Measurements from ENCODE around the gene NCOA1. TPM values are rescaled to one million over a fixed set of nuclear protein-coding genes. Genes with fewer than 3 reads are reported as not detected.

Gene NCOA1
- total RNA-seq, 1 experiment from 2014 or later, result 37.1 TPM

GRCh38 chr2:24710806-24711205, 219.8 kb downstream of the NCOA1 start:
- no peak for TF ChIP-seq CTCF (IDR thresholded peaks at IDR 0.05; ENCODE audit: insufficient read depth in 1 of 2, low read depth in 1 of 2, low read length in 1 of 2, severe bottlenecking in 1 of 2, unreplicated experiment in 1 of 2)
- no peaks in the 10 kb centered on the region for H3K9me3 ChIP-seq
- H3K27me3 ChIP-seq (replicated peaks; ENCODE audit: control insufficient read depth, insufficient read depth, low read length), result no peaks in the 10 kb centered on the region
- ChIA-PET CTCF (no interaction called here), POLR2A (no interaction called here)
- BruUV-seq (replicated peaks), result no TSS peak
- H3K4me1 ChIP-seq, result no peaks in the 10 kb centered on the region
- no peak for DNase-seq
- no peaks in the 10 kb centered on the region for H3K4me1 Mint-ChIP-seq (ENCODE audit: low read depth, unreplicated experiment)
- H3K27ac Mint-ChIP-seq (ENCODE audit: unreplicated experiment), result no peak overlapping the region
- H3K4me3 Mint-ChIP-seq (ENCODE audit: unreplicated experiment), result no peak overlapping the region
- H3K36me3 Mint-ChIP-seq (ENCODE audit: insufficient read depth, unreplicated experiment), result peaks cover 17% of the 10 kb centered on the region
- H3K4me3 ChIP-seq (ENCODE audit: low read depth, low read length), result no peak overlapping the region
- no peaks in the 10 kb centered on the region for H3K36me3 ChIP-seq (ENCODE audit: control insufficient read depth, insufficient read depth, low read length)
- no peaks in the 10 kb centered on the region for H3K9me3 Mint-ChIP-seq (ENCODE audit: unreplicated experiment)
- no peaks in the 10 kb centered on the region for H3K27me3 Mint-ChIP-seq (ENCODE audit: insufficient read depth, unreplicated experiment)
- intact Hi-C loops (cut with micrococcal nuclease; ENCODE audit: unreplicated experiment), result no loop called here

GRCh38 chr2:24711865-24712264, 220.8 kb downstream of the NCOA1 start:
- no peaks in the 10 kb centered on the region for H3K27me3 ChIP-seq (replicated peaks; ENCODE audit: control insufficient read depth, insufficient read depth, low read length)
- no peaks in the 10 kb centered on the region for H3K9me3 Mint-ChIP-seq (ENCODE audit: unreplicated experiment)
- no TSS peak for BruUV-seq (replicated peaks)
- H3K9me3 ChIP-seq, result no peaks in the 10 kb centered on the region
- ChIA-PET CTCF (no interaction called here), POLR2A (no interaction called here)
- peaks cover 20% of the 10 kb centered on the region for H3K36me3 Mint-ChIP-seq (ENCODE audit: insufficient read depth, unreplicated experiment)
- no peak overlapping the region for H3K27ac Mint-ChIP-seq (ENCODE audit: unreplicated experiment)
- TF ChIP-seq CTCF (IDR thresholded peaks at IDR 0.05; ENCODE audit: insufficient read depth in 1 of 2, low read depth in 1 of 2, low read length in 1 of 2, severe bottlenecking in 1 of 2, unreplicated experiment in 1 of 2), result no peak
- H3K27me3 Mint-ChIP-seq (ENCODE audit: insufficient read depth, unreplicated experiment), result no peaks in the 10 kb centered on the region
- no peak for DNase-seq
- no peaks in the 10 kb centered on the region for H3K36me3 ChIP-seq (ENCODE audit: control insufficient read depth, insufficient read depth, low read length)
- no peaks in the 10 kb centered on the region for H3K4me1 Mint-ChIP-seq (ENCODE audit: low read depth, unreplicated experiment)
- no peak overlapping the region for H3K4me3 ChIP-seq (ENCODE audit: low read depth, low read length)
- H3K4me3 Mint-ChIP-seq (ENCODE audit: unreplicated experiment), result no peak overlapping the region
- intact Hi-C loops (cut with micrococcal nuclease; ENCODE audit: unreplicated experiment), result no loop called here
- no peaks in the 10 kb centered on the region for H3K4me1 ChIP-seq

GRCh38 chr2:24712296-24712695, 221.2 kb downstream of the NCOA1 start:
- no peak for DNase-seq
- no peaks in the 10 kb centered on the region for H3K27me3 ChIP-seq (replicated peaks; ENCODE audit: control insufficient read depth, insufficient read depth, low read length)
- no peak overlapping the region for H3K4me3 Mint-ChIP-seq (ENCODE audit: unreplicated experiment)
- no peak overlapping the region for H3K4me3 ChIP-seq (ENCODE audit: low read depth, low read length)
- no peaks in the 10 kb centered on the region for H3K9me3 ChIP-seq
- peaks cover 23% of the 10 kb centered on the region for H3K36me3 Mint-ChIP-seq (ENCODE audit: insufficient read depth, unreplicated experiment)
- CTCF ChIA-PET, result no interaction called here
- intact Hi-C loops (cut with micrococcal nuclease; ENCODE audit: unreplicated experiment), result no loop called here
- no peaks in the 10 kb centered on the region for H3K27me3 Mint-ChIP-seq (ENCODE audit: insufficient read depth, unreplicated experiment)
- TF ChIP-seq CTCF (IDR thresholded peaks at IDR 0.05; ENCODE audit: insufficient read depth in 1 of 2, low read depth in 1 of 2, low read length in 1 of 2, severe bottlenecking in 1 of 2, unreplicated experiment in 1 of 2), result no peak
- no peaks in the 10 kb centered on the region for H3K36me3 ChIP-seq (ENCODE audit: control insufficient read depth, insufficient read depth, low read length)
- POLR2A ChIA-PET, result no interaction called here
- no peaks in the 10 kb centered on the region for H3K4me1 ChIP-seq
- no peaks in the 10 kb centered on the region for H3K9me3 Mint-ChIP-seq (ENCODE audit: unreplicated experiment)
- no TSS peak for BruUV-seq (replicated peaks)
- no peaks in the 10 kb centered on the region for H3K4me1 Mint-ChIP-seq (ENCODE audit: low read depth, unreplicated experiment)
- H3K27ac Mint-ChIP-seq (ENCODE audit: unreplicated experiment), result no peak overlapping the region

Measured in Caco-2 (cell line).